CD4-positive, CD25-positive, alpha-beta regulatory T cell (primary cell): ENCODE measurements around the gene PREX1. TPM values are rescaled to one million over a fixed set of nuclear protein-coding genes. Genes with fewer than 3 reads are reported as not detected.

ENCODE experiments used
- ATAC-seq, 2 donors: fragments of 150-1000 bp; cut with Tn5 transposase; one replicate each; pipeline ENCODE4 v1.10.0; 2021; ENCODE audit warnings: low read depth in 2 of 2, moderate number of reproducible peaks in 2 of 2, moderate library complexity in 1 of 2
- DNase-seq, 3 donors: peaks; one replicate each; pipeline versions ENCODE4 v3.0.0 to v3.0.0-alpha.2; 2012 to 2022; ENCODE audit warnings: mixed read lengths in 1 of 3
- H3K27ac ChIP-seq: one replicate; pipeline ENCODE4 v1.7.0; 2013; ENCODE audit warnings: mild to moderate bottlenecking, low read length; ENCODE audit not compliant: insufficient read depth, poor library complexity, severe bottlenecking
- H3K27me3 ChIP-seq: one replicate; pipeline ENCODE4 v1.7.0; 2013; ENCODE audit warnings: low read length; ENCODE audit not compliant: control insufficient read depth, insufficient read depth
- H3K36me3 ChIP-seq: one replicate; pipeline ENCODE4 v1.7.0; 2013; ENCODE audit warnings: mild to moderate bottlenecking, low read length, moderate library complexity; ENCODE audit not compliant: control insufficient read depth, insufficient read depth
- H3K4me1 ChIP-seq: 2 replicates; pipeline ENCODE4 v1.7.0; 2013; ENCODE audit warnings: mild to moderate bottlenecking, low read length; ENCODE audit not compliant: insufficient read depth, control insufficient read depth, poor library complexity, severe bottlenecking
- H3K4me3 ChIP-seq: one replicate; pipeline ENCODE4 v1.7.0; 2013; ENCODE audit warnings: low read depth, mild to moderate bottlenecking, low read length, moderate library complexity
- H3K9me3 ChIP-seq, 2 experiments: 1 replicate in 1 of 2; 2 replicates in 1 of 2; pipeline ENCODE4 v1.7.0; 2013; ENCODE audit warnings: low read length in 2 of 2, mild to moderate bottlenecking in 1 of 2, moderate library complexity in 1 of 2; ENCODE audit not compliant: control insufficient read depth in 2 of 2
- H3K27ac Mint-ChIP-seq, 3 donors: one replicate each; pipeline ENCODE4 v1.8.0; 2020 to 2022; ENCODE audit warnings: mild to moderate bottlenecking in 3 of 3, mixed read lengths in 3 of 3, moderate library complexity in 2 of 3
- H3K27me3 Mint-ChIP-seq: one replicate; pipeline ENCODE4 v1.8.0; 2022; ENCODE audit warnings: mild to moderate bottlenecking, mixed read lengths
- H3K36me3 Mint-ChIP-seq: one replicate; pipeline ENCODE4 v1.8.0; 2020; ENCODE audit warnings: mixed read lengths
- H3K4me1 Mint-ChIP-seq, 4 donors: one replicate each; pipeline ENCODE4 v1.8.0; 2020 to 2022; ENCODE audit warnings: mixed read lengths in 4 of 4, mild to moderate bottlenecking in 1 of 4
- H3K4me3 Mint-ChIP-seq, 4 donors: one replicate each; pipeline ENCODE4 v1.8.0; 2020 to 2022; ENCODE audit warnings: mild to moderate bottlenecking in 4 of 4, mixed read lengths in 4 of 4, moderate library complexity in 3 of 4
- H3K9me3 Mint-ChIP-seq, 7 donors: one replicate each; pipeline ENCODE4 v1.8.0; 2020 to 2022; ENCODE audit warnings: mixed read lengths in 7 of 7, mild to moderate bottlenecking in 3 of 7, moderate library complexity in 2 of 7
- polyA plus RNA-seq, 4 donors: library from polyadenylated mRNA; unstranded; fragments of 300-500 nt; fragmentation: Illumina TruSeq; gene quantifications; one replicate each; pipeline ENCODE4 v1.2.3, GENCODE V29; 2021
- total RNA-seq: library from RNA; stranded (reverse); gene quantifications from one replicate; pipeline ENCODE4 v1.2.3, GENCODE V29; 2022

Gene PREX1
- total and polyA plus RNA-seq, 5 donors from 2014 or later: 40.8 to 264 (median 57.0) TPM

- no peak overlapping the region for H3K27ac ChIP-seq
- no peak for ATAC-seq
- no peak for DNase-seq
These were observed 91.2 kb downstream of the PREX1 start for GRCh38 chr20:48736636-48737035.

GRCh38 chr20:48736231-48736630 is 91.6 kb downstream of the PREX1 start:
- no peaks in the 10 kb centered on the region for H3K27me3 ChIP-seq
- H3K4me1 ChIP-seq: peaks cover 31% of the 10 kb centered on the region
- no peak overlapping the region for H3K27ac ChIP-seq
- peaks cover 20 to 53% (median 45%) of the 10 kb centered on the region in 4 donors for H3K4me1 Mint-ChIP-seq
- H3K36me3 ChIP-seq: peaks cover 91% of the 10 kb centered on the region
- ATAC-seq (no peak), DNase-seq (no peak)
- peak overlapping the region in 1 of 4 donors; percentile 27 for H3K4me3 Mint-ChIP-seq
- H3K36me3 Mint-ChIP-seq: peaks cover 34% of the 10 kb centered on the region
- no peaks in the 10 kb centered on the region for H3K27me3 Mint-ChIP-seq
- no peak overlapping the region for H3K4me3 ChIP-seq
- no peaks in the 10 kb centered on the region for H3K9me3 ChIP-seq
- peak overlapping the region; percentile 5 to 74 (median 65) for H3K27ac Mint-ChIP-seq
- no peaks in the 10 kb centered on the region for H3K9me3 Mint-ChIP-seq

More at GRCh38 chr20:48736636-48737035, 91.2 kb downstream of the PREX1 start:
- Histone ChIP-seq H3K4me1 (peaks cover 34% of the 10 kb centered on the region), H3K4me3 (no peak overlapping the region), H3K27me3 (no peaks in the 10 kb centered on the region), H3K36me3 (peaks cover 91% of the 10 kb centered on the region), H3K9me3 (no peaks in the 10 kb centered on the region)
- Mint-ChIP-seq H3K4me1 (peaks cover 18 to 54% (median 45%) of the 10 kb centered on the region in 4 donors), H3K27ac (peak overlapping the region; percentile 5 to 74 (median 52)), H3K27me3 (no peaks in the 10 kb centered on the region), H3K4me3 (no peak overlapping the region), H3K36me3 (peaks cover 35% of the 10 kb centered on the region), H3K9me3 (no peaks in the 10 kb centered on the region)

GRCh38 chr20:48735112-48735511 is 92.7 kb downstream of the PREX1 start:
- no peak for ATAC-seq
- H3K36me3 Mint-ChIP-seq: peaks cover 40% of the 10 kb centered on the region
- DNase-seq: no peak
- peak overlapping the region in 1 of 3 donors; percentile 77 for H3K27ac Mint-ChIP-seq
- H3K4me1 Mint-ChIP-seq: peaks cover 22 to 57% (median 47%) of the 10 kb centered on the region in 4 donors
- no peaks in the 10 kb centered on the region for H3K27me3 ChIP-seq
- no peaks in the 10 kb centered on the region for H3K9me3 ChIP-seq
- peaks cover 26% of the 10 kb centered on the region for H3K4me1 ChIP-seq
- no peak overlapping the region for H3K4me3 ChIP-seq
- no peaks in the 10 kb centered on the region for H3K27me3 Mint-ChIP-seq
- H3K9me3 Mint-ChIP-seq: no peaks in the 10 kb centered on the region
- no peak overlapping the region for H3K4me3 Mint-ChIP-seq
- H3K27ac ChIP-seq: no peak overlapping the region
- peaks cover 93% of the 10 kb centered on the region for H3K36me3 ChIP-seq

GRCh38 chr20:48734104-48734749 is 93.6 kb downstream of the PREX1 start:
- Mint-ChIP-seq H3K27ac (no peak overlapping the region), H3K9me3 (no peaks in the 10 kb centered on the region), H3K4me1 (peaks cover 15 to 57% (median 42%) of the 10 kb centered on the region in 4 donors), H3K36me3 (peaks cover 48% of the 10 kb centered on the region), H3K4me3 (no peak overlapping the region), H3K27me3 (no peaks in the 10 kb centered on the region)
- H3K4me3 ChIP-seq: no peak overlapping the region
- DNase-seq (no peak), ATAC-seq (no peak)
- H3K9me3 ChIP-seq: no peaks in the 10 kb centered on the region
- no peak overlapping the region for H3K27ac ChIP-seq
- H3K36me3 ChIP-seq: peaks cover 95% of the 10 kb centered on the region
- H3K4me1 ChIP-seq: peaks cover 17% of the 10 kb centered on the region
- no peaks in the 10 kb centered on the region for H3K27me3 ChIP-seq

GRCh38 chr20:48733296-48733790 is 94.5 kb downstream of the PREX1 start:
- Histone ChIP-seq H3K4me3 (no peak overlapping the region), H3K9me3 (no peaks in the 10 kb centered on the region), H3K4me1 (peaks cover 8% of the 10 kb centered on the region), H3K36me3 (peaks cover 92% of the 10 kb centered on the region), H3K27me3 (no peaks in the 10 kb centered on the region), H3K27ac (no peak overlapping the region)
- DNase-seq (no peak), ATAC-seq (no peak)
- peaks cover 13 to 52% (median 38%) of the 10 kb centered on the region in 4 donors for H3K4me1 Mint-ChIP-seq
- no peaks in the 10 kb centered on the region for H3K27me3 Mint-ChIP-seq
- peak overlapping the region in 2 of 3 donors; percentile 38 to 65 for H3K27ac Mint-ChIP-seq
- no peaks in the 10 kb centered on the region for H3K9me3 Mint-ChIP-seq
- peak overlapping the region in 1 of 4 donors; percentile 47 for H3K4me3 Mint-ChIP-seq
- peaks cover 48% of the 10 kb centered on the region for H3K36me3 Mint-ChIP-seq

GRCh38 chr20:48732081-48732829 is 95.5 kb downstream of the PREX1 start:
- no peaks in the 10 kb centered on the region for H3K9me3 Mint-ChIP-seq
- Histone ChIP-seq H3K9me3 (no peaks in the 10 kb centered on the region), H3K4me3 (no peak overlapping the region), H3K36me3 (peaks cover 90% of the 10 kb centered on the region), H3K27ac (no peak overlapping the region), H3K4me1 (peaks cover 2% of the 10 kb centered on the region), H3K27me3 (no peaks in the 10 kb centered on the region)
- ATAC-seq (no peak), DNase-seq (no peak)
- H3K4me1 Mint-ChIP-seq: peaks cover 13 to 50% (median 35%) of the 10 kb centered on the region in 4 donors
- no peaks in the 10 kb centered on the region for H3K27me3 Mint-ChIP-seq
- no peak overlapping the region for H3K27ac Mint-ChIP-seq
- H3K36me3 Mint-ChIP-seq: peaks cover 48% of the 10 kb centered on the region
- no peak overlapping the region for H3K4me3 Mint-ChIP-seq

- H3K4me3 ChIP-seq: no peak overlapping the region
- peaks cover 50% of the 10 kb centered on the region for H3K36me3 Mint-ChIP-seq
- ATAC-seq (no peak), DNase-seq (no peak)
- no peak overlapping the region for H3K4me3 Mint-ChIP-seq
- H3K4me1 Mint-ChIP-seq: peaks cover 8 to 45% (median 33%) of the 10 kb centered on the region in 4 donors
- H3K4me1 ChIP-seq: no peaks in the 10 kb centered on the region
- H3K27me3 ChIP-seq: no peaks in the 10 kb centered on the region
- peak overlapping the region in 2 of 3 donors; percentile 25 to 95 for H3K27ac Mint-ChIP-seq
- no peak overlapping the region for H3K27ac ChIP-seq
- peaks cover 89% of the 10 kb centered on the region for H3K36me3 ChIP-seq
- no peaks in the 10 kb centered on the region for H3K9me3 ChIP-seq
- H3K9me3 Mint-ChIP-seq: no peaks in the 10 kb centered on the region
- H3K27me3 Mint-ChIP-seq: no peaks in the 10 kb centered on the region
These were observed 96.3 kb downstream of the PREX1 start for GRCh38 chr20:48731536-48731935.
